ENCODE results near the gene INMT. TPM values are rescaled to one million over a fixed set of nuclear protein-coding genes. Genes with fewer than 3 reads are reported as not detected.
A peak's percentile ranks its signal among the peaks of the same experiment; 100 is the strongest.

INMT gene
- total RNA-seq, 8 experiments from 2014 or later, result 0.13 to 1.2 (median 0.47) TPM

DNA sequence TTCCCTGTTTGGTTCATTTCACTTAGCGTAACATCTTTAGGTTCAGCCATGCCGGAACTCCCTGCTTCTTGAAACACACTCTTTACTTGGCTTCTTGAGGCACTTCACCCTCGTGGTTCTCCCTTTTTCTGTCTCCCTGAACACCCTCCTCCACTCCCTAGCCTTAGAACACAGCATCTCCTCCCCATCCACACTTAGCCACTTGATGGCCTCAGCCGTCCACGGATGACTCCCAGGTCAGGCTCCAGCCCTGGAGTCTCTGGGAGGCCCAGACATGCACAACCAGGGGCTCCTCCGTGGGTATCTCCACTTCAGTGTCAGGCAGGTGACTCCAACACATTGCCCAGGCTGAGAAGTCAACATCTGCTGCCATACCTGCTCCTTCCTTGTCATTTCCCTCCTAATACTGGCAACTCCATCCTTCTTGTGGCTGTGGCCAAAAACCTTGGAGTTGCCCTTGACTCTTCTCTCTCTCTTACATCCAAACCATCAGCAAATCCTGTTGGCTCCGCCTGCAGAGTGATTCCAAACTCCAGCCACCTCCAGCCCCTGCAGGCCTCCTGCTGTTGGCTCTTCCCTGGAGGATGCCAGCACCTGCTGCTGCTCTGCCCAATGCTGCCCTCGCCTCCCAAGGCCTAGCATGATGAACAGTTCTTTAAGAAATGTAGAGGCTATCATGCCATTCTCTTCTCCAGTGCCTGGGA is 8.4 kb upstream of the INMT start:
- no peak overlapping the region for H3K27ac ChIP-seq
- WGBS, 10 experiments, result 40 to 100% (median 73%) methylated on average over 1 to 7 of the region's 8 CpGs; no CpG with 5 or more reads in 1 of the 10 experiments
- H3K4me3 ChIP-seq, result no peak overlapping the region
- no peaks in the 10 kb centered on the region for H3K4me1 ChIP-seq (replicated peaks in 1 of 2)
- peak in 4 of 8 experiments; percentile 35 to 79 (median 66) for ATAC-seq (replicated peaks in 6 of 8)
- in situ Hi-C loops (cut with MboI; ENCODE audit: low pct_unique_long_range_greater_than_20kb in 2 of 9, low sequenced_read_pairs in 9 of 9, unreplicated experiment in 9 of 9), result loop anchor here in 1 of 9 experiments (25.0 kb wide), 1 partner anchor 181 kb away; no protein-coding TSS in a partner anchor

DNA sequence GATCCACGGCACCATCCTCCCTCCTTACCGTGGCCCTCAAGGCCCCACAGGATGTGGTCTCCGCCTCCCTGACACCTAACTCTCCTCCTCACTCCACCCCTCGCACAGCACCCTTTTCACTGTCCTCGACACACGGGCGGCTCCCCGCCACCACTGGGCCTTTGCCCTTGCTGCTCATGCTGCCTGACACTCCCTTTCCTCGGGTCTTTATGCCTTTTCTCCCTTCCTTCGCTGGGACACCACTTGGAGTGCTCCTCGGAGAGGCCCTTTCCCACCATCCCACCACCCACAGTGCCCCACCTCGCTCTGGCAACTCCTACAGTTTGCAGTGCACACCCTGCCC is 7.9 kb upstream of the INMT start:
- H3K4me3 ChIP-seq, result no peak overlapping the region
- H3K4me1 ChIP-seq (replicated peaks in 1 of 2), result no peaks in the 10 kb centered on the region
- ATAC-seq (replicated peaks in 6 of 8), result no peak
- in situ Hi-C loops (cut with MboI; ENCODE audit: low pct_unique_long_range_greater_than_20kb in 2 of 9, low sequenced_read_pairs in 9 of 9, unreplicated experiment in 9 of 9), result loop anchor here in 1 of 9 experiments (25.0 kb wide), 1 partner anchor 182 kb away; no protein-coding TSS in a partner anchor
- WGBS, 10 experiments, result 0 to 92% (median 65%) methylated on average over 1 to 8 of the region's 12 CpGs; no CpG with 5 or more reads in 2 of the 10 experiments
- no peak overlapping the region for H3K27ac ChIP-seq

DNA sequence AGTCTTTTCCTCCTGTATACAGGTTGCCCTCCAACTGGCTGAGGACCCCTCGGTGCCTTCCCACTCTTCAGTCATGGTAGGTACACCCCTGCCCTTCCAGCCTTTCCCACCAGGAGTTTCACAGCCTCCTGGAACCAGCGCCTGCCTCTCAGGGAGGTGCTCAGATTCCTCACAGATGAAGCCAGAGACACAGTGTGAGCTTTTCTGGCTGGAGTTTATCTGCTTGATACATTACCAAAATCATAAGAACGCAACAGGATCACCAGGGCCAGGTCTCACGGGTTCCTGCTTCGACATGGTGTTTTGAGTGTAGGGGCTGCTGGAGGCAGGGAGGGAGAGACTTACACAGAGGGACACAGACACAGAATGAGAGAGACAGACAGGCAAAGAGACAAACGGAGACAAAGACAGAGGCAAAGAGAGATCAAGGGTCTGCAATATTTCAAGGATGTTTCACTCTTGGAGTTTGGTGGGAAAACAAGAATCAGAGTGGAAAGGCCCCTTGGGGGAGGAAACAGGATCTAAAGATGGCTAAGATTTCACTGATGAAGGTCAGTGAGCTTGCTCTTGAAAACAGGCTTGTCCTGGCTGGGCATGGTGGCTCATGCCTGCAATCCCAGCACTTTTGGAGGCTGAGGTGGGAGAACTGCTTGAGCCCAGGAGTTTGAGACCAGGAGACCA is 6.5 kb upstream of the INMT start:
- 13 to 89% (median 58%) methylated on average over 1 to 4 of the region's 6 CpGs; no CpG with 5 or more reads in 2 of the 10 experiments for WGBS, 10 experiments
- Histone ChIP-seq H3K4me1 (replicated peaks in 1 of 2) (no peaks in the 10 kb centered on the region), H3K4me3 (no peak overlapping the region), H3K27ac (no peak overlapping the region)
- in situ Hi-C loops (cut with MboI; ENCODE audit: low pct_unique_long_range_greater_than_20kb in 2 of 9, low sequenced_read_pairs in 9 of 9, unreplicated experiment in 9 of 9), result loop anchor here in 1 of 9 experiments (25.0 kb wide), 1 partner anchor 183 kb away; no protein-coding TSS in a partner anchor
- ATAC-seq (replicated peaks in 6 of 8), result no peak

DNA sequence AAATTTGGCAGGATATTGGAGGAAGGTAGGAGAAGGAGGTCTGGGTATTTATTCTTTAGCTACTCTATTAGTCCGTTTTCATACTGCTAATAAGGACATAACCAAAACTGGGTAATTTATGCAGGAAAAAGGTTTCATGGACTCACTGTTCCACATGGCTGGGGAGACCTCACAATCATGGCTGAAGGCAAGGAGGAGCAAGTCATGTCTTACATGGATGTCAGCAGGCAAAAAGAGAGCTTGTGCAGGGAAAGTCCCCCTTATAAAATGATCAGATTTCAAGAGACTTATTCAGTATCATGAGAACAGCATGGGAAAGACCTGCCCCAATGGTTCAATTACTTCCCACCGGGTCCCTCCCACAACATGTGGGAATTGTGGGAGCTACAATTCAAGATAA is 1.9 kb upstream of the INMT start:
- ATAC-seq (replicated peaks in 6 of 8), result no peak
- 73 to 100% (median 100%) methylated on average over 1 to 2 of the region's 2 CpGs; no CpG with 5 or more reads in 3 of the 10 experiments for WGBS, 10 experiments
- no peak overlapping the region for H3K27ac ChIP-seq

DNA sequence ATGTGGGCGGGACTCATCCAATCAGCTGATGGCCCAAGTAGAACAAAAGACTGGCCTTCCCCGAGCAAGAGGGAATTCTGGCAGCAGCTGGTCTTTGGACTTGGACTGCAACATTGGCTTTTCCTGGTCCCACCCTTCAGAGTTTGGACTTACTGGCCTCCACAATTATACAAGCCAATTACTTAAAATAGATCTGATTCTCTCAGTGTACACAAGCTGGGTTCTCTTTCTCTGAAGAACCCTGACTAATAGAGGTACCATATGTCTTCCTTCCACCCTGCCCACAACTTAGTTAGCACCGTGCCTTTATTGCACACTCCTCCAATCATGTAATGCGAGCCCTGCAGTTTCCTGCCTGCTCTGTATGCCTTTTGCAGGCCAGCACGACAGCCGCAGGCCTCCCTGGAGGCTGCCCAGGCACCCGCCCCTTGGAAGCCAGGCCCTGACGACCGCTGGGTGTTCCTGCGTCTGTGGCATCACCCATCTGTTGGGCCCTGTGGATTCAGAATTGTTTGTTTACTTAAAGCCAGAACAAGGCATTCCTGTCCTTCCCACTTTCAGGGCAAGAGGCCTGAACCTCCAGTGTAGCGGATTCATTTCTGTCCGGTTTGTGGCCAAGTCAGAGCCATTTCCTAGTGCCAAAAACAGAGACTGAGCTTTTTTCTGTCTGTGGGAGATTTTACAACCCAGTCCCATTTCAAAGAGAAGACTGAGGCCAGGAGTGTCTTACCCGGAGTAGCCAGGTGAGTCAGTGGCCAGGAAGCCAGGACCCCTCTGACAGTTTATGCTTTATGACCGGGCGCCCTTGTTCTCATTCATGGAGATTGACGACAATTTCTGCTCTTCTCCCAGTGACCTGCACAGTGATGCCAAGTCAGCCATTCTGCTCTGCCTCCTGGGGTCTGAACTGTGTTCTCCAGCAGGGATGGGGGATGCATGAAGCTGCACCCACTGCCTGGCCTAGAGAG is 968 bp upstream of the INMT start:
- in situ Hi-C loops (cut with MboI; ENCODE audit: low pct_unique_long_range_greater_than_20kb in 2 of 9, low sequenced_read_pairs in 9 of 9, unreplicated experiment in 9 of 9), result no loop called here
- H3K4me1 ChIP-seq (replicated peaks in 1 of 2), result no peaks in the 10 kb centered on the region
- no peak overlapping the region for H3K27ac ChIP-seq
- H3K4me3 ChIP-seq, result no peak overlapping the region
- ATAC-seq (replicated peaks in 6 of 8), result peak in 6 of 8 experiments; percentile 51 to 90 (median 78)
- WGBS, 10 experiments, result 0 to 100% (median 74%) methylated on average over 1 to 11 of the region's 16 CpGs; no CpG with 5 or more reads in 2 of the 10 experiments

More for the DNA sequence above, 1.9 kb upstream of the INMT start:
- no peaks in the 10 kb centered on the region for H3K4me1 ChIP-seq (replicated peaks in 1 of 2)
- in situ Hi-C loops (cut with MboI; ENCODE audit: low pct_unique_long_range_greater_than_20kb in 2 of 9, low sequenced_read_pairs in 9 of 9, unreplicated experiment in 9 of 9), result no loop called here
- H3K4me3 ChIP-seq, result no peak overlapping the region

DNA sequence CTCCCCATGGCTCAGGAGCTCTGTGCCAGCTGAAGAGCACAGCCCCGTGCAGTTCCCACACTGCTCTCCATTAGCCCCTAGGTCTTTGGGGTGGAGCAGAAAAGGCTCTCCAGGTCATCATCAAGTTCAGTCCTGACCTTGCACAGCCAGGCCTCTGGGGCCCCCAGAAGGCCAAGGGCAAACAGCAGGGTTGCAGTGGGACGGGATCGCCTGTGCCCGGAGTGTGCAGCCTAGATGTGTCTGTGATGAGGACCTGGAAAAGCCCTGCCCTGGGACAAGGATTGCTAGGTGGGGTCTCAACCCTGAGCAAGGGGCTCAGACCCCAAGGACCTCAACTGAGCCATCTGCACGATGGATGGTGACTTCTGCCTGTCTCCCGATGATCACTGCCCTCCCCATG is 549 bp downstream of the INMT start:
- WGBS, 10 experiments, result 89 to 100% methylated on average over 1 to 5 of the region's 6 CpGs; no CpG with 5 or more reads in 8 of the 10 experiments
- Histone ChIP-seq H3K27ac (no peak overlapping the region), H3K4me1 (replicated peaks in 1 of 2) (no peaks in the 10 kb centered on the region), H3K4me3 (no peak overlapping the region)
- no peak for ATAC-seq (replicated peaks in 6 of 8)
- in situ Hi-C loops (cut with MboI; ENCODE audit: low pct_unique_long_range_greater_than_20kb in 2 of 9, low sequenced_read_pairs in 9 of 9, unreplicated experiment in 9 of 9), result no loop called here

DNA sequence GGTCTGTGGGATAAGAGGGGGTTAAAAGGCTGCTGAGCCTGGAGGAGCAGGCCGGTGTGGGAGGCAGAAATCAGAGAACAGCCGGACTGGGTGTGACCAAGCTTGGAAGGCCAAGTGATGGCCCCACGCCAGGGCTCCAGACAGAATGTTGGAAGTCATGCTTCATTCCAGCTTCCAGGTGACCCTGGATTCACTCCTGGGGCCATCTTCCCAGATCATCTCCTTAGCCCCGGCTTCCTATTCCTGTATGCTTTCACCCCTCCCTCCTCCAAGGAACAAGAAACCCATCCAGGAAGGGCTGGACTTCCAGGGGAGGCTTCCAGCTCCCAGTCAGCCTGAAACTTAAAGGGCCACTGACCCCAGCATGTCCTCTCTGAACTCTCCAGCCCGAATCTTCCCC is 1.0 kb downstream of the INMT start:
- H3K4me3 ChIP-seq, result no peak overlapping the region
- in situ Hi-C loops (cut with MboI; ENCODE audit: low pct_unique_long_range_greater_than_20kb in 2 of 9, low sequenced_read_pairs in 9 of 9, unreplicated experiment in 9 of 9), result no loop called here
- H3K4me1 ChIP-seq (replicated peaks in 1 of 2), result no peaks in the 10 kb centered on the region
- no peak overlapping the region for H3K27ac ChIP-seq
- WGBS, 10 experiments, result 0 to 81% (median 40%) methylated on average over 1 to 3 of the region's 5 CpGs; no CpG with 5 or more reads in 6 of the 10 experiments
- ATAC-seq (replicated peaks in 6 of 8), result peak in 3 of 8 experiments; percentile 13 to 63 (median 38)

DNA sequence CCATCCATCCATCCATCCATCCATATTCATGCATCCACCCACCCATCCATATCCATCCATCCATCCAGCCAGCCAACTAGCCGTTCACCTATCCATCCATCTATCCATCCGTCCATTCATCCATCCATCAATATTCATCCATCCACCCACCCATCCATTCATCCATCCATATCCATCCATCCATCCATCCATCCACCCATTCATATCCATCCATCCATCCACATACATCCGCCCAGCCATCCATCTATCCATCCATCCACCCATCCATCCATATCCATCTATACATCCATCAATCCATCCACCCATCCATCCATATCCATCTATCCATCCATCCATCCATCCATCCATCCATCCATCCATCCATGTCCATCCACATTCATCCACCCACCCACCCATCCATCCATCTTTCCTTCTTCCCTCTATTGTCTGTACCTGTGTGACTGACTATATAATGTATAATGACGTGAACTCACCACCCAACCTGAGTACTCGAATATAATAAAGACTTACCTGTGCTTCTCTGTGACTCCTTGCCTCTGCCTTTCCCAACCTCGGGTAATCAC is 2.5 kb downstream of the INMT start:
- 0 to 83% (median 69%) methylated on average over 1 to 6 of the region's 6 CpGs; no CpG with 5 or more reads in 1 of the 10 experiments for WGBS, 10 experiments
- in situ Hi-C loops (cut with MboI; ENCODE audit: low pct_unique_long_range_greater_than_20kb in 2 of 9, low sequenced_read_pairs in 9 of 9, unreplicated experiment in 9 of 9), result no loop called here
- no peak overlapping the region for H3K4me3 ChIP-seq
- no peak overlapping the region for H3K27ac ChIP-seq
- no peak for ATAC-seq (replicated peaks in 6 of 8)
- H3K4me1 ChIP-seq (replicated peaks in 1 of 2), result no peaks in the 10 kb centered on the region

DNA sequence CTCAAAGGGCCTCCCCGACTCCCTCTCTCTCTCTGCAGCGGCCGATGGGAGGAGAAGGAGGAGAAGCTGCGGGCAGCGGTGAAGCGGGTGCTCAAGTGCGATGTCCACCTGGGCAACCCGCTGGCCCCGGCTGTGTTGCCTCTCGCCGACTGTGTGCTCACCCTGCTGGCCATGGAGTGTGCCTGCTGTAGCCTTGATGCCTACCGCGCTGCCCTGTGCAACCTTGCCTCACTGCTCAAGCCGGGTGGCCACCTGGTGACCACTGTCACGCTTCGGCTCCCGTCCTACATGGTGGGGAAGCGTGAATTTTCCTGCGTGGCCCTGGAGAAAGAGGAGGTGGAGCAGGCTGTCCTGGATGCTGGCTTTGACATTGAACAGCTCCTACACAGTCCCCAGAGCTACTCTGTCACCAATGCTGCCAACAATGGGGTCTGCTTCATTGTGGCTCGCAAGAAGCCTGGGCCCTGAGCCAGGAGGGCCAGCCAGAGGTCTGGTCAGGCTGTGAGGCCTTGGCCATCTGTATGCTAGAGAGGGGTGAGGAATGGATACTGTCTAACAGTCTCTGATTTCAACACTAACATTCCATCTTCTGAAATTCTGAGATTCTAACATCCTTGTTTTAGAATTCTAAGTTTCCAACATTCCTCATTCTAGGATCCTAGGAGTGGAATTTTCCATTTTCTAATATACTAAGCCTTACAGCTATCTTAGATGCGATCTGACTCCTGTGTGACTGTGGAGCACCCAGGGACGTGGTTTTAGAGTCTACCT is 3.6 kb downstream of the INMT start:
- in situ Hi-C loops (cut with MboI; ENCODE audit: low pct_unique_long_range_greater_than_20kb in 2 of 9, low sequenced_read_pairs in 9 of 9, unreplicated experiment in 9 of 9), result no loop called here
- peak in 3 of 8 experiments; percentile 59 to 76 (median 65) for ATAC-seq (replicated peaks in 6 of 8)
- H3K27ac ChIP-seq, result no peak overlapping the region

DNA sequence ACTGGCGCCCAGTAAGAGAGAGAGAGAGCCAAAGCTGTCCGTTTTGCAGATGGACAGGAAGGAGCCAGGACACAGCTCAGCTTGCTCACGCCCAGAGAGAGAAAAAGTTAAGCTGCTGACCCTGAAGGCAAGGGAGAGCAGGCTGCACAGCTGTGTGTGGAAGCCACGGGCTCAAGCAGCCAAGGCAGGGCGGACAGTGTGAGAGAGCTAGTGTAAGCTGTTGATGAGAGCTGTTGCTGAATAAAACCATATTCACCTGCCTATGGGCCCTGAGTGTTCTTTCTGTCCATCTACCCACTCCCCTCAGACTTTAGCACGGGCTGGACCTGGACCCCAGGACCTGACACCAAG is 5.4 kb downstream of the INMT start:
- in situ Hi-C loops (cut with MboI; ENCODE audit: low pct_unique_long_range_greater_than_20kb in 2 of 9, low sequenced_read_pairs in 9 of 9, unreplicated experiment in 9 of 9), result no loop called here
- no peaks in the 10 kb centered on the region for H3K4me1 ChIP-seq (replicated peaks in 1 of 2)
- no peak overlapping the region for H3K4me3 ChIP-seq
- WGBS, 10 experiments, result 20 to 100% (median 70%) methylated on average over 1 to 5 of the region's 6 CpGs; no CpG with 5 or more reads in 4 of the 10 experiments
- H3K27ac ChIP-seq, result no peak overlapping the region
- peak in 1 of 8 experiments; percentile 47 for ATAC-seq (replicated peaks in 6 of 8)

More for the DNA sequence above, 3.6 kb downstream of the INMT start:
- 0 to 100% (median 91%) methylated on average over 1 to 11 of the region's 22 CpGs for WGBS, 10 experiments
- Histone ChIP-seq H3K4me3 (no peak overlapping the region), H3K4me1 (replicated peaks in 1 of 2) (no peaks in the 10 kb centered on the region)

DNA sequence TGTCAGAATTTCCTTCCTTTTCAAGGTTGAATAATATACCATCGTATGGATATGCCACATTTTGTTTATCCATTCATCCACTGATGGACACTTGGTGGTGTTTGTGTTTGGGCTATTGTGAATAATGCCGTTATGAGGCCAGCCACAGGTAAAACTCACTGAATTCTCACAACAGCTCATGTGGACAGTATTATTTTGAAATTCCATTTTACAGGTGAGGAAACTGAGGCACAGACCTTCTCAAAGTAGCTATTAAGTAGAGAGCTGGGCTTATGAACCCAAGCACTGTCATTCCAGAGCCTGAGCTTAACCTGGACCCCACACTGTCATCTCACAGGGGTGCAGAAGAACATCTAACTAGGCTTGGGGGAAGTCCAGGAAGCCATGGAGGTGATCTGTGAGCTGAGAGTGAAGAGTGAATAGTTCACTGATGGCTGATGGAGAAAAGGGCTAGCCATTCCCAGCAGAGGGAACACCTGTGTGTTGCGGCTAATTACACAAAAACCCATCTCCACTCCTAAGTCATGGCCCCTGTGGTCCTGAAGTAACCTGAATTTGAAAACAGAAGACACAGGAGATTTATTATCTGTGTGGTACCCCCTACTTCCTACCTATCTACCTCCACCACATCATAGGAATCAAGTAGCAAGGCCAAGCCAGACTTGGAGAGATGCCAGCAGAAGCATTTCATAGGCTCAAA is 8.7 kb downstream of the INMT start:
- WGBS, 10 experiments, result 43 to 100% (median 90%) methylated on average over 1 to 3 of the region's 3 CpGs; no CpG with 5 or more reads in 1 of the 10 experiments
- in situ Hi-C loops (cut with MboI; ENCODE audit: low pct_unique_long_range_greater_than_20kb in 2 of 9, low sequenced_read_pairs in 9 of 9, unreplicated experiment in 9 of 9), result no loop called here
- Histone ChIP-seq H3K4me1 (replicated peaks in 1 of 2) (peaks cover 4 to 12% of the 10 kb centered on the region in 2 donors), H3K4me3 (no peak overlapping the region), H3K27ac (no peak overlapping the region)
- ATAC-seq (replicated peaks in 6 of 8), result no peak

Data from motor neuron (in vitro differentiated cells).